HG03280 (cell line): ENCODE results near the gene TEKT1.
"Not testable (repeated sequence)": the region's sequence is repeated elsewhere in the genome, so short reads cannot be mapped to it uniquely, and the experiment has no call there.

ENCODE experiments used
- ATAC-seq: cut with Tn5 transposase; IDR thresholded peaks from one replicate; pipeline ENCODE4 v1.9.1; 2021; ENCODE audit warnings: mild to moderate bottlenecking, moderate library complexity; ENCODE audit not compliant: unreplicated experiment

The TEKT1 gene

DNA sequence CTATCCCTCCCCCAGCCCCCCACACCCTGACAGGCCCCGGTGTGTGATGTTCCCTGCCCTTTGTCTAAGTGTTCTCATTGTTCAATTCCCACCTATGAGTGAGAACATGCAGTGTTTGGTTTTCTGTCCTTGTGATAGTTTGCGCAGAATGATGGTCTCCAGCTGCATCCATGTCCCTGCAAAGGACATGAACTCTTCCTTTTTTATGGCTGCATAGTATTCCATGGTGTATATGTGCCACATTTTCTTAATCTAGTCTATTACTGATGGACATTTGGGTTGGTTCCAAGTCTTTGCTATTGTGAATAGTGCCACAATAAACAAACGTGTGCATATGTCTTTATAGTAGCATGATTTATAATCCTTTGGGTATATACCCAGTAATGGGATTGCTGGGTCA is 15.2 kb downstream of the TEKT1 start:
- ATAC-seq: not testable (repeated sequence)

GRCh38 chr17:6815775-6816174 is 15.8 kb downstream of the TEKT1 start:
- ATAC-seq: no peak

GRCh38 chr17:6812295-6812694 is 19.2 kb downstream of the TEKT1 start:
- no peak for ATAC-seq

DNA sequence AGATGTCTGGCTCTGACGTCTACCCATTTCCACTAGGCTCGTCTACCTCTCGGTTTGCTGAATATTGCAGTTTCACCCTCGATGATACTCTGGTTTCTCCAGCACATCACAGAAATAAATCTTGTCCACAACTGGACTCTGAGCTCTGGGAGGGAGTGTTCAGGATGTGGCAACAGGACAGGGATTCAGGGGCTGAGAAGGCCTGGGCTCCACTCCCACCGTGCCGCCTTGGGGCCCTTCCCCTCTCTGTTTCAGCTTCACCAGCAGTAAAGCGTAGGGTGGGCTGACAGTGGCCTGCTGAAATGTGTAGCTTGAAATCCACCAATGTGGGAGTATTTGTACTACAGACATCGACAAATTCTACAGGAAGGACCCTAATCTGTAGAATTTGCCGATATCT is 20.0 kb downstream of the TEKT1 start:
- ATAC-seq: no peak

- no peak for ATAC-seq
Observed at GRCh38 chr17:6800422-6801027, 31.0 kb downstream of the TEKT1 start.

DNA sequence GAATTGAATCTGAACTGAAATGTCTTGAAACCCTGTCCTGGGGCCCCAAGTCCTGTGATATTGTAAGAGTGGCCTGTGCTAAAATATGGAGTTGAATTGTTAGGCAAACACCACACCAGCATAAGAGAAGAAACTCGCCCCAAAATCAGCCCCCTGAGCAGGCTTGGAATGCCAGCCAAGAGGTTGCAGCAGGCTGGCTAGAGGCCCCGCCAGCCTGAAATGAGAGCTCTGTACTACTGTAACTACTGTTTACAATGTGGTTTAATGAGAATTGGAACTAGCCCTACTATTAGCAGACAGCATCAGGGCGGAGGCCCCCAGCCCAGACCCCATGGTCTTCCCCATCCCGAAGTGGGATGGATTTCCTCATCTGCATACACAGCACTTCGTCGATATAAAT is 31.8 kb downstream of the TEKT1 start:
- no peak for ATAC-seq

DNA sequence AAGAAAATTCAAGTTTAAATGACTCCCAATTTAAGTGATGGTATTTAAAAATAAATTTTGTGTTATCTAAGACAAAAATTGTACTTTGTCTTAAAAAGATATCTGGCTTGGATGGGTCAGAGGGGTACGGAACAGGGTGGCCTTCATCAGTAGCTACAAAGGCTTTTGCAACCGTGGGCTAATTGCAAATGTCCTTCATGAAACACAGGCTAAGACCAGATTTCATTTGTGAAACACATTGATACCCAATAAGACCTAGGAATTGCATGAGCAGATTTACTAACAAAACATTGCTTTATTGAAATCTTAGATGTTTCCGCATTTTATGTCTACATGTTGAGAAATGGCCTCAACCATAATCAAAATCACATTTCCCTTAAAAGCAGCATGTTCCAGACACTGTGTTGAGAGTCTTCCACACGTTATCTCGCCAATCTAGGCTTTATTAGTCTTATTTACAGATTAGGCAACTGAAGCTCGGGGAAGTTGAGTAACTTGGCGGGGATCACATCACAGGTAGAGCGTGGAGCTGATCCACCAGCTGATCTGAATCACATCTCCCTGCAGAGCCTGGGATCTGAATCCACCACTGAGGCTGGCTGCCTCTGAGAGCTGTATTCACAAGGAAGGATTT is 33.7 kb downstream of the TEKT1 start:
- ATAC-seq: no peak

GRCh38 chr17:6796887-6797490 is 34.5 kb downstream of the TEKT1 start:
- no peak for ATAC-seq

DNA sequence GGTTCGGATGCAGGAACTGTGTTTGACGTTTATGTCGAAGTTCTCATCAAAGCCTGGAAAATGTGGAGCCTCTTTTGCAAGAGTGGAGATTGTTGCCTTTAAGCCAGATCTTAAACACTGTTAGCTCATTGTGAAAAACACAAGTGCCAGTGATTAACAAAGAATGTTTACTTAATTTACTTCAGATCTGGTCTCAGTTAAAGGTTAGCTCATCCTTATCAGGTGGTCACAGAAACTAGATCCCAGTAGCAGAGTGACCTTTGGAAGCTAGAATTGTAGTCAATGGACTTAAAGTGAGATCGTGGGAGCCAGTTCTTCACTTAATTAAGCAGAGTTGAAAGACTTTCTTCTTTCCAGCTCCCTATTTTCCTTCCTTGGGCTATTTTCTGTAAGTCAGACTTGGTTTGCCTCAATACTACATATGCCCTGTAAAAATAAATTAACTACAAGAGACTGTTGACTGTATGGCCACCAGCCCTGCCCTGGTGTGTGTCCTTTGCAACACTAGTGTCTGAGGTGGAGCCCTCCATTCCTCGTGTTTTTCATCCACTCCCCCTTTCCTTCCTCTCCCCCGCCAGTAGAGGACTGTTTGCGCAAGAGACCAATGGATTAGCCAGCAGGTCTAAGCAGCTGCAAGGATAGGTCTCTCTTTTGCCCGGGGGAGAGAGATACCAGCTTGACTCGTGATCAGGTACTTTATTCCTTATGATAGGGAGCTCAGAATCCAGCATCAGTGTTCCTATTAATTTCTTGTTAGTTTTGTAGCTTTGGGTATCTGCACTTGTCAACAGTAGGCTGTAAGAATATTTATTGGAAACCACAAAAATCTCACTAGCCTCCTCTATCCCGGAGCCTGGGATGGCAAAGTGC is 35.3 kb downstream of the TEKT1 start:
- no peak for ATAC-seq

DNA sequence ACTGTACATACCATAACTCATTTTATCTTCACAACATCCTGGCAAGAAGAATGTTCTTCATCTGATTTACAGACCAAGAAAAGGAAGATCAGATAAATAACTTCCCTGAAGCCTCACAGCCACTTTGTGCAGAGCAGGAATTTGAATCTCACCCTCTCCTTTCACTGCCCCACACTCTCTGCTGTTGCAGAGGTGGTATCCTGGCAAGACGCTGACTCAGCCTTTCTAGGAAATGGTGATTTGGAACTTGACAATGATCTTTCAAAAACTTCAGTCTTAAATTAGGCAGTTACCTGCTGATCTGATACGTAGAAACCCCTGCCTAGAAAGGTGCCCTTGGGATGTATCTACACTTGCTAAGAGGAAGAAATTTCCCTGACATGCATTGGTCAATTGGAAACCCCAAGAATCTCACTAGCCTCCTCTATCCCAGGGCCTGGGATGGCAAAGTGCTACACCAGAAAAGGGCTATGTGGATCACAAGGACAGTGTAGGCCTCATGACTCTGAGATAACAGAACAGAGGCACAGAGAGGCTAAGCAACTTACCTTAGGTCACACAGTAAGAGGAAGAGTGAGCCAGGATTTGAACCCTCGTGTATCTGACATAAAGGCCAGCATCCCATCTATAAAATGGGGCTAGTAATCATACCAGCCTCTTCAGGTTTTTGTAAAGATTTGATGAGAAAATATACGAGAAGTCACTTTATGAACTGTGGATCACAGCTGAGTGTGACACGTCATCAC is 37.6 kb downstream of the TEKT1 start:
- no peak for ATAC-seq

GRCh38 chr17:6789146-6789545 is 42.4 kb downstream of the TEKT1 start:
- ATAC-seq: no peak

DNA sequence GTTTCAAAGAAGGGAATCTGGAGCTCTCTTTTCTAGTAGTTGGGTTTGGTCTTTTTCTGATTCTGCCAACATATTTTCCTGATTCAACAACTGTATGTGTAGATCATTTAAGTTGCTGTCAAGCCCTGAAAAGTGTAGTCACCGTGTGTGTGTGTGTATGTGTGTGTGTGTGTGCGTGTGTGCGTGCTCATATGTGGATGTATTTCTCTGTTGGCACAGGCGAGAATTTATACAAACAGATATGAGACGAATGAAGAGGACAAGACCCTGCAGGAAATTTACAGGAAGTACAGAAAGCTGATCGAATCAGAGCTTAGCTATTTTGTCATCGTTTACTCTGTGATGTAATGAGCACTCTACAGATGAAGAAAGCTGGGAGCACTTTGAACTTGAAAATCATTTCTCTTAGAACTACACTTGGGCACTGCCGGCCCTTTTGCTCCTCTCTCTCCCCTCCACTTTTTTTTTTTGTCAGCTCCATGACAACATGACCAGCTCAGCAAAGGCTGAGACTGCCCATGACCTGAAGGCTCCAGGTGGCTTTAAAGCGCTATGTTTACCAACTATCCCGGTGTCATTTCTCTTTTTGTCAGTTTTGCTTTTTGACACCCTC is 44.3 kb downstream of the TEKT1 start:
- ATAC-seq: no peak

GRCh38 chr17:6786618-6787017 is 44.9 kb downstream of the TEKT1 start:
- ATAC-seq: no peak

GRCh38 chr17:6782244-6782643 is 49.3 kb downstream of the TEKT1 start:
- no peak for ATAC-seq

DNA sequence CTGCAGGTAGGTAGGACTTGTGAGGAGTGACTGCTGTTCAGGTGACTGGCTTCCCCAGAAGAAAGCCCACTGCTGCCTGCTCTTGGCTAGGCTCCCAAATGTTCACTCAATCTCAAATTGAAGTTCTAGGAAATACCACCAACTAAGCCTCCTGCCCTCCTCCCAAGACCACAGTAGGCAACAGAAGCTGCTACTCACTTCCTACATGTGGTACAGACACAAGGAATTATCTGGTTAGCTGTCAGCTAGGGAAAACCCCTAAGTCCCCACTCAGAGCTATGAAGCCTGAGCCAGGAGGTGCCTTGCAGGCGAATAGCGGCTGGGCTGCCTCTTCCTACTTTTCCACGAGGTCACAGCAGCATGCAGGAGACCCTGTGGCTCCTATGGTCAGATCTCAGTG is 50.6 kb downstream of the TEKT1 start:
- no peak for ATAC-seq

DNA sequence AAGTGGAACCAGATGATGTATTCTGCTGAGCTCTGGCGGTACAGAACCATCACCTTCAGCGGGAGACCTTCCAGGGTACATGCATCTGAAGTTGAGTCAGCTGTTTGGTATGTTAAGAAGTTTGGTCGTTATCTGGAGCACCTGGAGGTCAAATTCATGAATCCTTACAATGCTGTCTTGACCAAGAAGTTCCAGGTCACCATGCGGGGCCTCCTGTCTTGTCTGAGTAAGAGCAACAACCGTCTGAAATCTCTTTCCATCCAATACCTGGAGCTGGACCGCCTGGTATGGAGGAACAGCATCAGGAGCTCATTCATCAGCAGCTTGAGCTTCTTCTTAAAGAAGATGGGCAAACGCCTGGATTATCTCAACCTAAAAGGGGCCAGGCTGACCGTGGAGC is 51.5 kb downstream of the TEKT1 start:
- no peak for ATAC-seq

GRCh38 chr17:6779411-6779810 is 52.1 kb downstream of the TEKT1 start:
- no peak for ATAC-seq

DNA sequence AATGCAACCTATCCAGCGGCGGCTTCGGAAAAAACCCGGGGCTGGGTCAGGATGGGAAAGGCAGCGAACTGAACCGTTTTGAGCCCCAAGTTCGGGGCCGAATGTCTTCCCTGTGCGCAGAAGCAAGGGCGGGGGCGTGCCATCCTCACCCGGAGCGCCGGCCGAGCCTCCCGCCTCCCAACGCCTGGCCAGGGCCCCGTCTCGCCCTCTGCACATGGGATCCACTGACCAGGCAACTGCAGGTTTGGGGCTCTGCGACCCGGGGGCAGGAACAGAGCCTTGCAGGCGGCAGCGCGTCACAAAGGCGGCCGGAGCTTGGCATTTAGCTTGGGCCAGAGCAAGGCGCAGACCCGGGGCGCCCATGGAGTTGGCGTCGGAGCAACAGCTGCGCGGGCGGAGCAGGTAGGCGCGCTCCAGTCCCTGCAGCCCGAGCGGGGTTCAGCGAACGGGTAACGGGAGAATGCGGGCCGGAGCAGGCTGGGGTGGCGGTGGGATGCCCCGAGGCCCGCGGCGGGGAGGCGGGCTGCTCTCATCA is 55.6 kb downstream of the TEKT1 start, which contains the start of gene FBXO39:
FBXO39 (plus strand) TSS at position 345 of the 535 bp plus-strand sequence. CDS start 3,654 bp downstream, outside the sequence.
- ATAC-seq: no peak

- ATAC-seq: not testable (repeated sequence)
Observed at GRCh38 chr17:6774906-6775305, 56.6 kb downstream of the TEKT1 start.

DNA sequence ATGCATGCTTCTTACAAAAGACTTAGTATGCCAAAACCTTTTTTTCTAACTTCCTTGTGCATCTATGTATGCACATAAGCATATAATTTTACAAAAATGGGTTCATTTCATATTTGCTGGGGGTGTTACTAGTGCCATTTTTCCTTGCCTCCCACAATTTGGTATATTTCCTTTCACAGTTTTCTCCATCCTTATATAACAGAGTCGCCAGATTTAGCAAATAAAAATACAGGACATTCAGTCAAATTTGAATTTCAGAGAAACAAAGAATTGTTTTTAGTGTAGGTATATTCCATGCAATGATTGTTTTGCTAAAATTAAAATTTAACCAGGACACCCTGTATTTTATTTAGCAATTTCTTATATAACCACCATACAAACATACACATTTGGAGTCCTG is 59.5 kb downstream of the TEKT1 start:
- ATAC-seq: no peak
